Loucy (cell line): Measurements from ENCODE around the gene PBLD.

Experiments used
- EZH2phosphoT487 ChIP-seq: fragments of 200-600 bp; IDR thresholded peaks from 2 replicates; pipeline ENCODE4 v1.6.1; 2018; ENCODE audit warnings: antibody characterized with exemption, mild to moderate bottlenecking, moderate library complexity, borderline replicate concordance
- TF ChIP-seq, protein P1 (sequence below): fragments of 200-600 bp; sonication (generic); conservative IDR thresholded peaks from 2 replicates; pipeline ENCODE4 v1.5.1; 2014; ENCODE audit warnings: mild to moderate bottlenecking, antibody characterized with exemption, low read length

GRCh38 chr10:68331455-68332258 is 1.1 kb downstream of the PBLD start, which contains the start of gene HNRNPH3:
- TF ChIP-seq, protein P1, sequence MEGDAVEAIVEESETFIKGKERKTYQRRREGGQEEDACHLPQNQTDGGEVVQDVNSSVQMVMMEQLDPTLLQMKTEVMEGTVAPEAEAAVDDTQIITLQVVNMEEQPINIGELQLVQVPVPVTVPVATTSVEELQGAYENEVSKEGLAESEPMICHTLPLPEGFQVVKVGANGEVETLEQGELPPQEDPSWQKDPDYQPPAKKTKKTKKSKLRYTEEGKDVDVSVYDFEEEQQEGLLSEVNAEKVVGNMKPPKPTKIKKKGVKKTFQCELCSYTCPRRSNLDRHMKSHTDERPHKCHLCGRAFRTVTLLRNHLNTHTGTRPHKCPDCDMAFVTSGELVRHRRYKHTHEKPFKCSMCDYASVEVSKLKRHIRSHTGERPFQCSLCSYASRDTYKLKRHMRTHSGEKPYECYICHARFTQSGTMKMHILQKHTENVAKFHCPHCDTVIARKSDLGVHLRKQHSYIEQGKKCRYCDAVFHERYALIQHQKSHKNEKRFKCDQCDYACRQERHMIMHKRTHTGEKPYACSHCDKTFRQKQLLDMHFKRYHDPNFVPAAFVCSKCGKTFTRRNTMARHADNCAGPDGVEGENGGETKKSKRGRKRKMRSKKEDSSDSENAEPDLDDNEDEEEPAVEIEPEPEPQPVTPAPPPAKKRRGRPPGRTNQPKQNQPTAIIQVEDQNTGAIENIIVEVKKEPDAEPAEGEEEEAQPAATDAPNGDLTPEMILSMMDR = no peak
- TF ChIP-seq EZH2phosphoT487 = no peak
